H1 (cell line): Measurements from ENCODE around the gene DDX3X. TPM values are rescaled to one million over a fixed set of nuclear protein-coding genes. Genes with fewer than 3 reads are reported as not detected.

Source experiments
- CHD1 ChIP-seq: IDR thresholded peaks from 2 replicates; pipeline ENCODE4 v1.6.1; 2012; ENCODE audit warnings: low read depth, low read length, improper control_type of control experiment
- KDM4A ChIP-seq: IDR thresholded peaks from one replicate; pipeline ENCODE4 v1.7.1; 2012; ENCODE audit warnings: low read depth, mild to moderate bottlenecking, moderate library complexity, low read length, inconsistent platforms; ENCODE audit not compliant: severe bottlenecking
- polyA plus RNA-seq, 7 experiments: library from polyadenylated mRNA; depleted of rRNA in 3 of 7; stranded (reverse) in 5 of 7; unstranded in 2 of 7; fragments of >200 nt in 5 of 7; fragments of 200-250 nt in 2 of 7; gene quantifications; 1 replicate in 5 of 7; 2 replicates in 1 of 7; 4 replicates in 1 of 7; pipeline versions ENCODE4 v1.2.1 to v1.2.3, GENCODE V29; 2011 to 2013; ENCODE audit warnings: missing spikeins in 2 of 7, mixed read lengths in 2 of 7
- total RNA-seq: library from RNA; stranded (reverse); fragmentation: NEBNext Ultra II Directional; extraction: Animal tissue kit (Norgen Biotek cat#: 25700); gene quantifications from 2 replicates; pipeline ENCODE4 v1.2.1, GENCODE V29; 2021

The DDX3X gene
- total and polyA plus RNA-seq, 2 of the 8 experiments (the other 6 are each of a cell fraction or from before 2014, with no cell fraction given), result 39.4 to 291 TPM

- no peak for TF ChIP-seq CHD1
- TF ChIP-seq KDM4A, result no peak
Measured at GRCh38 chrX:41377624-41378023, 43.7 kb downstream of the DDX3X start (continued).
